ENCODE data around the gene SV2B.

SV2B gene

GRCh38 chr15:91320101-91320500 lies 220.0 kb downstream of the SV2B start:
- DNase-seq, result no peak
- Histone ChIP-seq H3K9me3 (ENCODE audit: severe bottlenecking) (peaks cover 3% of the 10 kb centered on the region), H3K4me3 (ENCODE audit: low read depth, low read length) (no peak overlapping the region), H3K27ac (no peak overlapping the region), H3K27me3 (ENCODE audit: insufficient read depth, low read depth, severe bottlenecking) (peaks cover 53% of the 10 kb centered on the region), H3K36me3 (no peaks in the 10 kb centered on the region)
- no peak for TF ChIP-seq CTCF (IDR thresholded peaks at IDR 0.05; ENCODE audit: low read depth, low read length)

GRCh38 chr15:91329914-91330313 lies 229.9 kb downstream of the SV2B start:
- DNase-seq, result no peak
- H3K27me3 ChIP-seq (ENCODE audit: insufficient read depth, low read depth, severe bottlenecking), result peaks cover 69% of the 10 kb centered on the region

GRCh38 chr15:91331581-91331980 lies 231.5 kb downstream of the SV2B start:
- TF ChIP-seq CTCF (IDR thresholded peaks at IDR 0.05; ENCODE audit: low read depth, low read length), result no peak
- DNase-seq, result no peak

More at GRCh38 chr15:91329914-91330313, 229.9 kb downstream of the SV2B start:
- H3K36me3 ChIP-seq, result no peaks in the 10 kb centered on the region
- H3K4me3 ChIP-seq (ENCODE audit: low read depth, low read length), result no peak overlapping the region
- no peak for TF ChIP-seq CTCF (IDR thresholded peaks at IDR 0.05; ENCODE audit: low read depth, low read length)
- no peaks in the 10 kb centered on the region for H3K9me3 ChIP-seq (ENCODE audit: severe bottlenecking)
- no peak overlapping the region for H3K27ac ChIP-seq

GRCh38 chr15:91335702-91336101 lies 235.6 kb downstream of the SV2B start:
- peaks cover 80% of the 10 kb centered on the region for H3K27me3 ChIP-seq (ENCODE audit: insufficient read depth, low read depth, severe bottlenecking)

More at GRCh38 chr15:91331581-91331980, 231.5 kb downstream of the SV2B start:
- no peak overlapping the region for H3K4me3 ChIP-seq (ENCODE audit: low read depth, low read length)
- no peaks in the 10 kb centered on the region for H3K9me3 ChIP-seq (ENCODE audit: severe bottlenecking)
- H3K36me3 ChIP-seq, result no peaks in the 10 kb centered on the region
- peaks cover 70% of the 10 kb centered on the region for H3K27me3 ChIP-seq (ENCODE audit: insufficient read depth, low read depth, severe bottlenecking)
- H3K27ac ChIP-seq, result no peak overlapping the region

GRCh38 chr15:91336687-91337086 lies 236.6 kb downstream of the SV2B start:
- Histone ChIP-seq H3K9me3 (ENCODE audit: severe bottlenecking) (no peaks in the 10 kb centered on the region), H3K36me3 (no peaks in the 10 kb centered on the region), H3K27ac (no peak overlapping the region), H3K4me3 (ENCODE audit: low read depth, low read length) (no peak overlapping the region), H3K27me3 (ENCODE audit: insufficient read depth, low read depth, severe bottlenecking) (peaks cover 80% of the 10 kb centered on the region)
- no peak for DNase-seq
- TF ChIP-seq CTCF (IDR thresholded peaks at IDR 0.05; ENCODE audit: low read depth, low read length), result no peak

More at GRCh38 chr15:91335702-91336101, 235.6 kb downstream of the SV2B start:
- Histone ChIP-seq H3K36me3 (no peaks in the 10 kb centered on the region), H3K27ac (no peak overlapping the region), H3K4me3 (ENCODE audit: low read depth, low read length) (no peak overlapping the region), H3K9me3 (ENCODE audit: severe bottlenecking) (no peaks in the 10 kb centered on the region)
- no peak for DNase-seq
- TF ChIP-seq CTCF (IDR thresholded peaks at IDR 0.05; ENCODE audit: low read depth, low read length), result no peak

- Histone ChIP-seq H3K9me3 (ENCODE audit: severe bottlenecking) (peaks cover 2% of the 10 kb centered on the region), H3K36me3 (no peaks in the 10 kb centered on the region), H3K27me3 (ENCODE audit: insufficient read depth, low read depth, severe bottlenecking) (peaks cover 69% of the 10 kb centered on the region), H3K4me3 (ENCODE audit: low read depth, low read length) (no peak overlapping the region), H3K27ac (no peak overlapping the region)
- TF ChIP-seq CTCF (IDR thresholded peaks at IDR 0.05; ENCODE audit: low read depth, low read length), result no peak
- no peak for DNase-seq
Observed at GRCh38 chr15:91338766-91339165, 238.7 kb downstream of the SV2B start.

Data from WERI-Rb-1 (cell line).